Stimulated activated CD4-positive, alpha-beta T cell treated with anti-CD3 and anti-CD28 coated beads, Interleukin-15, amount 100 ng/mL, for 48 hours (primary cell): ENCODE measurements around the gene MARCHF6.
A peak's percentile ranks its signal among the peaks of the same experiment; 100 is the strongest.
"Not testable (repeated sequence)": the region's sequence is repeated elsewhere in the genome, so short reads cannot be mapped to it uniquely, and the experiment has no call there.

Experiments used
- DNase-seq, 2 donors: peaks; one replicate each; pipeline ENCODE4 v3.0.0-alpha.2; 2020; ENCODE audit warnings: low read depth in 2 of 2

MARCHF6 gene

DNA sequence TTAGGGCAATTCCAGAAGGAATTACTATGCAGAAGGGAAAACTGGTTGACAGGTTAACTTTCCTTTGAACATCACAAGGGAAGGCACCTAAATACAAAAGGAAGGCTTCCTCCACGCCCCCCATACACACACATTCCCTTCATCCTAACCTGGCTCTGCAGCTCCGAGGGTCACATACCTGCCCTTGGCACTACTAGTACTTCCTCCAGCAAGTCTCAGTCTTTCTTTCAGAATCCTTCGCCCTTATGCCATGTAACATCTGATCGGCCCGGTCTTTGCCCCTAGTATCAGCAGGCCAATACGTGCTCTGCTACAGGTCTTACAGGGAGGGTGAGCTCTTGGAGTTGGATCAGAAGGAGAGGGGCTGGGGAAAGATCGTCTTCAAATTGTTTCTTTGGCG lies 1.6 kb upstream of the MARCHF6 start:
- no peak for DNase-seq

DNA sequence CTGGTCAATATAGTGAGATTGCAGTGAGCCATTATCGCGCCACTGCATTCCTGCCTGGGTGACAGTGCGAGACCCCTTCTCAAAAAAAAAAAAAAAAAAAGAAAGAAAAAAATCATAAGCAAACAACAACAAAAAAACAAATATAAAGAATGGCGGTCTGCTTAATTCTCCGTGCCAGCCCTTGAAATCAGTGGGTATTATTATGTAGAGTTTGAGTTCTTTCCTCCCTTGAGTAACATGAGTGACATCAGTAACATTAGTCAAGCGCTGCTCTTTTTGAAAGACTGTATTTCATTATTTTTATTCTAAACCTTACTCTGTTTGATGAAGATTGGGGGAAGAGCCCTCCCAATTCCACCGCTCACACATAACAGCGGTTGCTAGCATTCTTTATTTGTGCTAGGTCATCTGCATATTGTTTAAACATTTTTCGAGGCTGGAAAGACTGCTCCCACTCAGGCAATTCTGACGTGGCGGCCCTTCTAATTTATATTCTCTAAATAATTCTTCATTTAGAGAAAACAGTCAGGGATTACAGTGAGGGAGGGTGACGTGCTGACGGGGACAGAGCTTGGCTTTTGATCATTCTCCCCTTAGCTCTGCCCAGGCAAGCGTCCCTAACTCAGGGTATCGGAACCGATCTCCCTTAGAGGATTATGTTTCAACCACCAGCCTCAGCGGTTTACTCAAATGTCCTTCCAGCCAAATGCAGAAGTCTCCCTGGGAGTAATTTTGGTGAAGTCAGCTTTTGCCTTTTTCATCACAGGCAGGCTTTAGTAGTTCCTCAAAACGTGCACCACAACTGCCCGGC lies 860 bp upstream of the MARCHF6 start:
- no peak for DNase-seq

DNA sequence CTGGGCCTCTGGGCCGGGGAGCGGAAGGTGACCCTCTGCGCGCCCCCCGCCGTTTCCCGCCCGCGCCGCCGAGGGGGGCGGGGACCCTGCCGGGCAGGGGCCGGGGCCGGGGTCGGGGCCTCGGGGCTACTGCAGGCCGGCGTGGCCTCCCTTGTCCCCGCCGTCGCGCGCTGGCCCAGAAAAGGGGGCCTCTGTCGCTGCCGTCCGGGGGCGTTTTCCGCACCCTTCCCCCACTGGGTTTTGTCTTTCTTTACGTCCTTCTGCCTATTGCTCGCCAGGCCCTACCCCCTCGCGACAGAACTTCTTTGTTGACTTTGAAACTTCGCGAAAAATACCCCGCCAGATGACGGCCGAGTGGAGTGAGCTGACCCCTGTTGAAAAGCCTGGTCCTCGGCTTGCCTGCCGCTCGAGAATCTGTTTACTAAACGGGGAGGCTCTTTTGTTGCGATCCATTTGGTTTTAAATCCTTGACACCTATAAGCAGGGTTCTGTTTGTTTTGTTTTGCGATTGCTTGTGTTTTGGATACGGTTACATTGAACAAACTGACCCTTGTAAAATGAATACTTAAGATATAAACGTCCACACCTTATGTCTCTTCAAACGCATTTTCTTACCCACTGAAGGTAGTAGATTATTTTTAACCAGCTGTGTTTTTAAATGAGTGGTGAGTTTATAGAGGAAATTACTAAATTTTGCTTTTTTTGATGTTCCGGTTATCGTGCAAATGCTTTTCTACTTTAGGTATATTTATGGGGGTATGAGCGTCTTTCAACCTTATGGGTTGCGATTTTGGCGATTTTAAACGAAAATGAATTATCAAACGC lies 765 bp downstream of the MARCHF6 start:
- DNase-seq = peak in 1 of 2 donors; percentile 22

DNA sequence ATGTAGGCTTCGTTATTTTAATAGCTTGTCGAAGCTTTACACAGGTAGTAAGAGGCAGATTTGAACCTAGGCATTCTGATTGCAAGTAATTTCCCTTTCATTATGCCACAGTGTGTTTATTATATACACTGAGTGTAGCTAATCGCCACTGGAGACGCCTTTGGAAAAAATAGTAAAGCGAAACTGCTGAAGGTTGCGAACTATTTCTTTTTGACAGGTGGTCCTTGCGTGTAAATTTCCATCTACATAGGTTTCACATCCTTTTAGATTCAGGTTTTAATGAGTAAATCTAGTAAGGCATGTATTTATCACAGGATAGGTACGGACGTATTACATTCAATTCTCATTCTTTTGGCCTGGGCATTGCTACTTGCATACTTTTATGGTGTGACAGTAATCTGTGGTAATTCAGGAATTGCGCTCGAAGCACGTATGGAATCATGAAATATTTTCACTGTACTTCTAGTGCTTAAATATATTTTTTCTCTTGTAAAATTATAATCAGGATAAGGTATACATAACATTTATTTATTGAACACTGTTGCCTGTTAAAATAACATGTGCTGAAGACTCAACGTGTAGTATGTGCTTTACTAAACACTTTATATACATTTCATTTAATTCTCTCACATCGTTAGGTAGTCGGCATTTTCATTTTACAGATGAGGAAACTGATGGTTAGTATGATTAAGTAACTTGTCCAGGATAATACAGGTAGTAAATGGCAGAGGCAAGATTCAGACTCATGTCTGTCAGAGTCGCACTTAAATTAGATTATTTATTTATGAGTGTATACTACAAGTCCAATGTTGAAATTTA lies 1.8 kb downstream of the MARCHF6 start:
- DNase-seq = no peak

- DNase-seq = no peak
Observed at GRCh38 chr5:10358999-10359398, 5.5 kb downstream of the MARCHF6 start.

GRCh38 chr5:10360686-10361085 lies 7.2 kb downstream of the MARCHF6 start:
- no peak for DNase-seq

DNA sequence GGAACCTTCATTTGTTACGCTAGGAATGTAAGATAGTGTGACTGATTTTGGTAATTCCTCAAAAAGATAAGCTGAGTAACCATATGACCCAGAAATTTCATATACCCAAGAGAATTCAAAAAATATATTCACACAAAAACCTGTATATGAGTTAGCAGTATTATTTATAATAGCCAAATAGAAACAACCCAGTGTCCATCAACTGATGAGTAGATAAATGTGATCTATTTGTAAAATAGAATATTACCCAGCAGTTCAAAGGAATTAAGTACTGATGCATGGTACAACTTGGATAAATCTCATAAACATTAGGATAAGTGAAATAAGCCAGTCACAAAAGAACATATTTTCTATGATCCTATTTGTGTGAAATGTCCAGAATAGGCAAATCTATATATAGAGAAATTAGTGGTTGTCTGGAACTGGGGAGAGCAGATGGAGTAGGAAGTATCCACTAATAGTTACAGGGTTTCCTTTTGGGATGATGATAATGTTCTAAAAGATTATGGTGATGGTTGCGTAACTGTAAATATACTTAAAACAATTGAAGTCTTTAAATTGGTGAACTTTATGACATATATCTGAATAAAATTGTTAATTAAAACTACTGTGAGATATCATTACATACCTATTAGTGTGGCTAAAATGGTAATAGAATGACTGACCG lies 10.2 kb downstream of the MARCHF6 start:
- no peak for DNase-seq

GRCh38 chr5:10364186-10364689 lies 10.7 kb downstream of the MARCHF6 start:
- no peak for DNase-seq

DNA sequence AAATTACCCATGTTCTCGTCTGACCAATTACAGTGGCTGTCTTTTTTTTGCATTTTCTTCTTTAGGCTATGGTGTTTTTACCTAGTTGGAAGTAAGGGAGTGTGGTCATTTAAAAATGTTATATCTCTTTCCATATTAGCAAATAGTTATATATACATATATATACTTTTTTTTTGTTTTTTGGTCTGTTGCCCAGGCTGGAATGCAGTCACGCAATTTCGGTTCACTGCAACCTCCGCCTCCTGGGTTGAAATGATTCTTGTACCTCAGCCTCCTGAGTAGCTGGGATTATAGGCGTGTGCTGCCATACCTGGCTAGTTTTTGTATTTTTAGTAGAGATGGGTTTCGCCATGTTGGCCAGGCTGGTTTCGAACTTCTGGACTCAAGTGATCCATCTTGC lies 12.3 kb downstream of the MARCHF6 start:
- no peak for DNase-seq

- no peak for DNase-seq
Observed at GRCh38 chr5:10366310-10367272, 13.1 kb downstream of the MARCHF6 start.

DNA sequence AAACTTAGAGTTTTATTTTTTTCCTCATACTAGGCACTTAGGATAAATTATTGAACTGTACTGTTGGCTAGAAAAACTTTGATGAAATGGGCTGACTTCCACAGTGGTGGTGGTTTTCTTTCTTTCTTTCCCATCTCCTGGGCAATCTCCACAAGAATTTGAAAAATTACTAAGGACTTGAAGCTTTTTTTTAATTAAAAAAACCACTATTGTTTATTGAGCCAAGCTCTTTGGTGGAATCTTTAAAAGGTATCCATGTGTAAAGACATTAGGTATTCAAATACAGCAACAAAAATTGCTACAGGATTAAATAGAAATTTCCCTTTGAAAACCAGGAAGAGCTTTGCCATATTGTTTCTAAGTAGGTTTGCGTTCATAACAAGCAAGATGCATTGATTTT lies 14.1 kb downstream of the MARCHF6 start:
- DNase-seq = no peak

GRCh38 chr5:10370931-10371330 lies 17.4 kb downstream of the MARCHF6 start:
- no peak for DNase-seq

DNA sequence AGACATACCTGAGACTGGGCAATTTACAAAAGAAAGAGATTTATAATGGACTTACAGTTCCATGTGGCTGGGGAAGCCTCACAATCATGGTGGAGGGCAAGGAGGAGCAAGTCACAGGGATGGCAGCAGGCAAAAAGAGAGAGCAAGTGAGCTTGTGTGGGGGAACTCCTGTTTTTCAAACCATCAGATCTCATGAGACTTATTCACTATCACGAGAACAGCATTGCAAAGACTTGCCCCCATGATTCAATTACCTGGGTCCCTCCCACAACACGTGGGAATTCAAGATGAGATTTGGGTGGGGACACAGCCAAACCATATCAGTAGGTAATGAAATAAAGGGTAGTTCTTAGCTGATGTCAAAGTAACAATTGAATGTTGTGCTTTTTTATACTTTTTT lies 17.9 kb downstream of the MARCHF6 start:
- not testable (repeated sequence) for DNase-seq

DNA sequence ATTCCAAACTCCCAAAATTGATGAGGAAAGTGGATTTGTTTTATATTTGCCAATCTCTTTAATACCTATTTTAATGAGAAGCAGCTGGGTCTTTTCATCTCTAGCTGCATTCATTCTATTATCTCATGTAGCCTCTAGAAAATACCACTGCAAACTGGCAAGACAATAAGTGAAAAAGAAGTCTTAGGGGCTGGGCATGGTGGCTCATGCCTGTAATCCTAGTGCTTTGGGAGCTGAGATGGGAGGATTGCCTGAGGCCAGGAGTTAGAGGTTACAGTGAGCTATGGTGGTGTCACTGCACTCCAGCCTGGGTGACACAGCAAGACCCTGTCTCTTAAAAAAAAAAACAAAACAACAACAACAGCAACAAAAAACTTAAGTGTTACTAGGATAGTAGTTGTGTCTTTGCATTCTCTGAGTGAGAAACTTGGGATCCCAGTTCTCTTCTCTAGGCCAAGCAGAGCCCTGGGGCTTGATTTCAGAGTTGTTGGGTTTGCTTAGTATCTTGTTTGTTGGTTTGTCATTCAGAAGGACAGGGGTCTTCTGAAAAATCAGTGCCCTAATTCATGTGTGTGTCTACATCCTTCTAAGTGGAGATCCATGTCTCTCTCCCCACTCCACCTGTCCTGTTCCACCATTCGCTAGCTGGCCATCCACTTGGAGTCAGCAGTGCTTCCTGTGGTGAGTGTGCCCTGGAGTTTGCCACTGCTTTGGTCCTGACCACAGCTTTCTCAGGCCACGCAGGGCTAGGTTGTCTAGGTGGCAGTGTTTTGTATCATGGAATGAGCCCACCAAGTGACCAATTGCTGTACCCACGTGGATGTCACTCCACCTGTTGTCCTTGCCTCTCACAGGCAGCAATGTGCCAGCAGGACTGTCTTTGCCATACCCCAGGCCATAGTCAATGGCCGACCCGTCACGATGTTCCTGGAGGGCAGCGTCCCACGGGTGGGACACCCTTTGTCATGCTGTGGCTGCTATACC lies 19.5 kb downstream of the MARCHF6 start:
- DNase-seq = no peak

GRCh38 chr5:10374046-10375022 lies 20.8 kb downstream of the MARCHF6 start:
- DNase-seq = no peak

DNA sequence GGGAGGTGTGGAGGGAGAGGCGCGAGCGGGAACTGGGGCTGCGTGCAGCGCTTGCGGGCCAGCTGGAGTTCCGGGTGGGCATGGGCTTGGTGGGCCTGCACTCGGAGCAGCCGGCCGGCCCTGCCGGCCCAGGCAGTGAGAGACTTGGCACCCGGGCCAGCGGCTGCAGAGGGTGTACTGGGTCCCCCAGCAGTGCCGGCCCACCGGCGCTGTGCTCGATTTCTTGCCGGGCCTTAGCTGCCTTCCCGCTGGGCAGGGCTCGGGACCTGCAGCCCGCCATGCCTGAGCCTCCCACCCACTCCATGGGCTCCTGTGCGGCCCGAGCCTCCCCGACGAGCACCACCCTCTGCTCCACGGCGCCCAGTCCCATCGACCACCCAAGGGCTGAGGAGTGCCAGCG lies 21.7 kb downstream of the MARCHF6 start:
- DNase-seq = not testable (repeated sequence)

DNA sequence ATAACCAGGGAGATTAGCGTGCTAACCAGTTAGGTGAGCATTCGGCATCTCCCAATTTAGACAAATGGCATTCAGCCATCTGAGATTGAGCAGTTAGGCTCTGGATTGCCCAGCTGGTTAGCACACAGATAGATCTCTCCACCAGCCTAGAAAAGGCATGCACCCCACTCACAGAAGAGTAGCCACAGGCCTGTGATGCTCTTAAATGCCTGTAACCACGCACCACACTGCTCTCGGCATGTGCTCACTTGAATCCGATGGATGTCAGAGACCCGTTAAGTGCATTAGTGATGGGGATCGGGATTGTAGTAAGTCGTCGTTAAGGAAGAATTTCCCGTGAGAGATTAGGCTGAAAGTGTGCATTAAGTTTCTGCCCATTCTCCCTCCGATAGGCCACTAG lies 23.0 kb downstream of the MARCHF6 start:
- DNase-seq = no peak

DNA sequence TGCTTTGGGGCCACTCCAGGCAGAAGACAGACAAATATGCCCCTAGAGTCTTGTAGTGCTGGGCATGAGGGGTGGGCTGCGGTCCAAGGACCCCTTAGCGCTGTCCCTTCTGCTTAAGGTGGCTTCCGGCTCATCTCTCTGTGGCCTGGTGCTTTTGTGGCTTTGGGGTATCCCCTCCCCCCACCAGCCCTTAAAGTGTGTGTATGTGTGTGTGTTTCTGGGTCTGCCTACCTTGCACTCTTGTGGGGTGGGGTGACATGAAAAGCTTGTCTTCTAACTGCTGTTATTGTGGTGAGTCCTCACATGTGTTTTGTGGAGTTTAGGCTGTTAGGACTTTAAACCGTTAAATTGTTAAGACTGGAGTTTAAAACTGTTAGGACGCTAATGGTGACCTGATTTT lies 23.6 kb downstream of the MARCHF6 start:
- no peak for DNase-seq
